NOMO-1 treated with dmso at 0.1 percent for 144 hours (cell line): ENCODE measurements around the gene SP6.
A peak's percentile ranks its signal among the peaks of the same experiment; 100 is the strongest.

Source experiments
- DNase-seq: peaks from one replicate; lab custom pipeline; 2025; ENCODE audit not compliant: unreplicated experiment; lab: John Stamatoyannopoulos, UW

SP6 gene

DNA sequence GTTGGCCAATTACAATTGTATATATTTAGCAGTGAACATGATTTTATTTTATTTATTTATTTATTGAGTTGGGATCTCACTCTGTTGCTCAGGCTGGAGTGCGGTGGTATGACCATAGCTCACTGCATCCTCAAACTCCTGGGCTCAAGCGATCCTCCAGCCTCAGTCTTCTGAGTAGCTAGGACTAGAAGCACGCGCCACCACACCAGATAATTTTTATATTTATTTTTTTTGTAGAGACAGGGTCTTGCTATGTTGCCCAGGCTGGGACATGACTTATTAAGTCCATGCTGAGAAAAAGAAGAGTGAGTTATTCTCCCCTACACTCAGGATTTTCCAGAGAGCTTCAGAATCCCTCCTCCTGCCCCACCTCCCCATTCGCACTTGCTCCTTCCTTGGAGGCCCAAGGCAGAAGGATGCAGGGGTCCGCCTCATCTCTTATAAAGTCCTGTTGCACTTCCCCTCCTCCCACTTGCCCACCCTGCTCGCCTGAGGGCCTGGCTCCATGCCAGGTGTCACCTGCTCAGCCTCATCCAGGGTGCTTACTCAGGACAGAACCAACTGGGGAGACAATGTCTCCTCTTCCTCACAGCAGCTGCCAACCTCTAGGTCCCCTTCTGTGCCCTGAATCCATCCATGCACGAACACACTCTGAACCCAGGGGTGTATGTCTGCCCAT is 29.0 kb upstream of the SP6 start:
- DNase-seq = no peak

DNA sequence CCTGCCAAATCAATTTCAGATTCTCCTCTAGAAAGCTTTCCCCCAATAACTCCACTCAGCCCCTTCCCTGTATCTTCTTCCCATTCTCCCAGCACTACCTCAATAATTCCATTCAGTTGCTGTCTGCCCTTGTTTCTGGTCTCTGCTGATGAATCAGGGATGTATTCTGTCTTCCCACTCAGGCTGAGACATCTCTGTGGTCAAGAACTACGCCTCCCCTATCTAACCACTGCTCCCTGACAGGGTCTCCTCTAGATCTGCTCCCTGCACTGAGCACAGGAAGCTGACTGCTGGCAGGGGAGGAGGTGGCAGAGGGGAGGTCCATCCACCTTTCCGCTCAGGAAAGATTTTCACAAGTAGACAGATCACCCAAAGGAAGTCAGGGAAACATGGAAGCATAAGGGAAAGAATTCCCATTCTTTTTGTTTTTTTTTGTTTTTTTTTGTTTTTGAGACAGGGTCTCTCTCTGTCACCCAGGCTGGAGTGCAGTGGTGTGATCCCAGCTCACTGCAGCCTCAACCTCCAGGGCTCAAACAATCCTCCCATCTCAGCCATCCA is 28.1 kb upstream of the SP6 start:
- no peak for DNase-seq

- DNase-seq = no peak
These were observed 27.5 kb upstream of the SP6 start for GRCh38 chr17:47878203-47879027.

- no peak for DNase-seq
These were observed 26.5 kb upstream of the SP6 start for GRCh38 chr17:47877368-47878034.

GRCh38 chr17:47875011-47875985 is 24.3 kb upstream of the SP6 start:
- no peak for DNase-seq

DNA sequence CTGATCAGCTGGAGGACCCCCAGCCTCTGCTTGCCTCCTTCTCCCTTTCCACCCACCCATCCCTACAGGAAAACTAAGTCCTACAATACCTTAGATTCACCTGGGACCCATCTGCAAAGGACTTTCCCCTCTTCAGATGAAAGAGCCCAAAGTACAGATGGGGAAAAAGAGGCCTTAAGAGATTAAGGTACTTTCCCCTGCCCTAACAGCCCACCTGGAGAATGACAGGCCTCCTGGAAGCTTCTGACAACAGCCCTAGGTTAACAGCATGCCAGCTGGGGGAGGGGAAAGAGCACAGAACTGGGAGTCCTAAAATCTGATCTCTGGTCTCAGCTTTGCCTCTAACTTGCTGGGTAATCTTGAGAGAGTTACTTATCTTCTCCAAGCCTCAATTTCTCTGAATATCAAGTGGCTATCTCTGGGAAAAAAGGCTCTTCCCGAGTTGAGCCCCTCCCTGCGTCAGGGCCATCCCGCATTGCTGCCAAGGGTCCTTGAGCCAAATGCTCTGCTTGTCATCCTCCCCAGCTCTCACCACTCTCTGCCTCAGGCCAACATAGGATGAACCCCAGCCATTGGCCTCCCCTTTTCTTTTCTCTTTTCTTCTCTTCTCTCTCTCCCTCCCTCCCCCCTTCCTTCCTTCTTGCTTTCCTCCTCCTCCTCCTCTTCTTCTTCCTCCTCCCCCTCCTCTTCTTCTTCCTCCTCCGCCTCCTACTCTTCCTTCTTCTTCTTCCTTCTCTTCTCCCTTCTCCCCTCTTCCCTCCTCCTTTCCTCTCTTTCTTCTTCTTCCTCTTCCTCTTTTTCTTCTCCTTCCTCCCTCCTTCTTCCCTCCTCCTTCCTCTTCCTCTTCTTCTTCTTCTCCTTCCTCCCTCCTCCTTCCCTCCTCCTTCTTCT is 22.5 kb upstream of the SP6 start:
- no peak for DNase-seq

GRCh38 chr17:47872651-47873161 is 21.7 kb upstream of the SP6 start:
- DNase-seq = no peak

DNA sequence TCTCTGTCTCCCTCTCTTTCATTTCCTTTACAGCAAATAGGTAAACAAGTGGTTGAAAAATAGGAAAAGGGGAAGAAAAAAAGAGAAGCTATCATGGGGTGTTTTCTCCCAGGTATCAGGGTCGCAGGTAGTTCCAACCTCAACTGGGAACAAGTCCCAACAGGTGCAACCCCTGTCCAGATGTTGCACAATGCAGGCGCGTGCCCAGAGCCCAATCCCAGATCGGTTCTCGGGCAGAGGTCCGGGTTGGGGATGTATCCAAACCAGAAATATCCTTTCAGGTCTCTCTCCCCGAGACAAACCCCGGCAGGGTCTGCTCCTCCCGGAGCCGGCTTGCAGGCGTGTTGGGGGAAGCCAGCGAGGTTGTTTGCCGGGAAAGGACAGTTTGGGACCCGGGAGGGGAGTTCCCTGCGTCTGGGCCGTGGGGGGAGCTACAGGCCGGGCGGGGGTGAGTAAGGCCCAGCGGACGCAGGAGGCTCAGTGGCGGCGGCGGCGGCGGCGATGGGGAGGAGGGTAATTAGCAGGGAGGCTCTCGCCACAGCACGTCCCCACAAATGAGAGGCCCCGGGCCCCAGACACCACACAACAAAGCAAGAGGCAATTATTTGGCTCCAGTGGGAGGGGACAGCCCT is 21.2 kb upstream of the SP6 start:
- no peak for DNase-seq

DNA sequence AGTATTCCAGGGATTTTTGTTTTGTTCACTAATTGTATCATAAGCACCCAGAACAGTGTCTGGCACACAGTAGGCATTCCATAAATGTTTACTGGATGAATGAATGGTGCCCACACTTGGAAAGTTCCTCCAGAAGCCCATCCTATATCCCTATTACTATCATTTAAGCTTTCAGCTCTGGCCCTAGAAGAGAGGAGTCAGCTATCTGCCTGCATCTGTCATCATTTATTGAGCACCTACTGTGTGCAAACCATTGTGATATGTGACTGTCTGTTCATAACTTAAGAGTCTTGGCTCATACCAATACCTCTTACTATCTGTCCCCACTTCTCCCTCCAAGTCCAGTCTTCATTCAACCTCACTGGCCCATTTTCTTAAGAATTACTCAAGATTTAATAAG is 20.1 kb upstream of the SP6 start:
- no peak for DNase-seq

- DNase-seq = no peak
These were observed 19.1 kb upstream of the SP6 start for GRCh38 chr17:47870056-47870455.

DNA sequence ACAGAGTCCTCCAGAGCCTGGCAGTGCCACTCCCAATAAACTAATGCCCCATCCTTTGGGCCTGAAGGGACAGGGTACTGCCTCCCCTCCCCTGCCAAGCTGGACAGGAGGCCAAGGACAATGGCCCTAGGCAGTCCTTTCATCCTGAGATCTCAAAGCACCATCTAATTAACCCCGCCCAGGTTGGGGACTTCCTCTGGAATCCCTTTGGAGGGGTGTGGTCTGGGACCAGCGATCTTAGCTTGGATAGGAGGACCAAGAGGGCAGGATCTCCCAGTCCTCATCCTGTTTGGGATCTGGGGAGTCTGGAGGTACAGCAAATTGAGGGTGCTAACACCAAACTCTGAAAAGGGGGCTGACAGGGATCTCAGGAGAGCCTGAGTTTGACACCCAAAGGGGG is 18.2 kb upstream of the SP6 start:
- no peak for DNase-seq

DNA sequence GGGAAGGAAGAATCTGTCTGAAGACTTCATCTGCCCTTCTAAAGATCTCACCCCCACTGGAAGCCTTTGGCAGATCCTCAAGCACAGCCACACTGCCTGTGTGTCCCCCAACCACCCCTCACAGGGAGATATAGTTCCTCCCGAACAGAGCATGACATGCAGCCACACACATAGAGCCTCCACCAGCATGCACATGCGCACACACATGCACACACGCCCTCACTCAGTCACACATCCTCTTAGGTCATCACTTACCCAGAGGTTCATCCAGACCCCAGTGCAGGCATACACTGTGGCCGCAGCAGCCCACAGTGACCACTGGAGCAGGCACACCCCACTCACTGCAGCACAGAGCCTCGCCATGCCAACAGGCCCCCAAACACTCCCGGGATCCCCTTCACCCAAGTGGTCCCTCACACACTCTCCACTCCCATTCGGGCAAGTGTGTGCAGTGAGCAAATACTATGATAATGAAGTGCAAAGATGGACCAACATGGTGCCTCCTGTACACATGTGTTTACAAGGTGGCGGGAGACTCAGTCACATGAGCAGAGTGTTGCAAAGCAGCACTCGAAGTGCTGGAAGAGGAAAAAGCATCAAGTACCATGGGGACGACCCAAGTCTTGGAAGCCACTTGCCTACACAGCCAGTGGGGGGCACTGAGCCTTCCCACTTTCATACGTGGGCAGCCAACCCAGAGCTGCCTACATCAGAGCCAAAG is 17.0 kb upstream of the SP6 start:
- DNase-seq = no peak

GRCh38 chr17:47866941-47867340 is 16.0 kb upstream of the SP6 start:
- no peak for DNase-seq

DNA sequence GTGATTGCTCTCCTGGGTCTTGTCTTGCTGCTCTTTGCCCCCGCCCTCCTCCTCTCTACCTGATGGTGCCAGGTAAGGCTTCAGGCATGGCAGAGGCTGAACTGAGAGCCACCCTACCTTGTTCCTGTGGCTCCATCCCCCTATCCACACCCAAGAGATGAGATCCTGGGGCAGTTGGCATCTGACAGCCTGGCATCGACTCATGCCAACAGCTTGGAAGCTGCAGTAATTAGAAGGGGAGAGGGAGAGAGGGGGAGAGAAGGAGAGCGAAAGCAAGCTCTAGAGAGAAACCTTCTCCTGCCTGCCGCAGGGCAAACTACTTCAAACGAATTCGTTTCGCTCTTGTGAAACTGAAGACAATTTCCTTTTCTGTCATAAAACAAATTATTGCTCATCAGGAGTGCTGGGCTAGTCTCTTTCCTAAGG is 13.8 kb upstream of the SP6 start:
- DNase-seq = peak; percentile 69

GRCh38 chr17:47862621-47863440 is 11.9 kb upstream of the SP6 start:
- DNase-seq = no peak

DNA sequence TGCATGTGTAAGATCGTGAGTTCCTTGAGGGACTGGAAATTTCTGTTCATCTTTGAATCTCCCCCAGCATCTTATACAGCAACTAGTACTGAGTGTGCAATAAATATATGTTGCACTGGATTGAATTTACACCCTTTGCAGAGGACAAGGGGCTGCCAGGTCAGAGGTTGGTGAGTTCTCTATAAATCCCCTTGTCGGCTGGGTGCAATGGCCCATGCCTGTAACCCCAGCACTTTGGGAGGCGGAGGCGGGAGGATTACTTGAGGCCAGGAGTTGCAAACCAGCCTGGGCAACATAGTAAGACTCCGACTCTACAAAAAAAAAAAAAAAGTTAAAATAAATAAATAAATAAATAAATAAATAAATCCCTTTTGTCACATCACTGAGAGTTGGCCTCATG is 9.4 kb upstream of the SP6 start:
- no peak for DNase-seq
